Measurements from ENCODE around the gene TAPT1. TPM values are rescaled to one million over a fixed set of nuclear protein-coding genes. Genes with fewer than 3 reads are reported as not detected.

Gene TAPT1
- total RNA-seq, 1 donor from 2014 or later: 34.0 TPM

DNA sequence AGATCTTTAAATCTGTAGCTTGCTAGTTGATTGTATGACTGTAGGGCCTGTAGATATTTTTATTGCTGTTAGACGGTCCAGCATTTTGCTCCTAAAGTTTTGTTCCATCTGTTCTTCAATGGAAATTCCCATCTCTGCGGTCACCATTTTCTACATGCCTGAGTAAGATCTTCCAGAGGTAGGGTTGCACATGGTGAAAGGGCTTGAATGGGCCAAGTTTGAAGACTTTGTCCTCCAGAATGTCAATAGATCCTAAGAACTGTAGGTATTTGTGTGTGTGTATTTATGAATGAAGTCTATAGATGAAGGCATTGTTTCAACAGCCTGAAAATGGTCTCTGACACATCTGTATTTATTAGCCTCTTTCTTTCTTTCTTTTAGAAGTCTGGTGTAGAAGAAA is 22.3 kb upstream of the TAPT1 start:
- intact Hi-C loops (cut with micrococcal nuclease): no loop called here

DNA sequence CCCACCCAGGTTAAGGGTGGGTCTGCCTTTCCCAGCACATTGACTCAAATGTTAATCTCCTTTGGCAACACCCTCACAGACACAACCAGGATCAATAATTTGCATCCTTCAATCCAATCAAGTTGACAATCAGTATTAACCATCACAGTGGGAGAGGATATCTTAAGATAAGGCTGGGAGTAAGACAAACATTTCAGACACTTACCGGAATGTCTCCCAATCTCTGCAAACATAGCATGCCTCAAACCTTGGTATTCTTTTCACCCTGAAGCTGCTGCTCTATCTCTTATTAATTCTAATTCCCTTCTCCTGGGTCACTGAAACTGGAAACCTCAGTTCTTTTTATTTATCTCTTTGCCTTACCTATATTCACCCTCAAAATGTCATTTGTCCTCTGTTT is 19.0 kb upstream of the TAPT1 start:
- intact Hi-C loops (cut with micrococcal nuclease): no loop called here

DNA sequence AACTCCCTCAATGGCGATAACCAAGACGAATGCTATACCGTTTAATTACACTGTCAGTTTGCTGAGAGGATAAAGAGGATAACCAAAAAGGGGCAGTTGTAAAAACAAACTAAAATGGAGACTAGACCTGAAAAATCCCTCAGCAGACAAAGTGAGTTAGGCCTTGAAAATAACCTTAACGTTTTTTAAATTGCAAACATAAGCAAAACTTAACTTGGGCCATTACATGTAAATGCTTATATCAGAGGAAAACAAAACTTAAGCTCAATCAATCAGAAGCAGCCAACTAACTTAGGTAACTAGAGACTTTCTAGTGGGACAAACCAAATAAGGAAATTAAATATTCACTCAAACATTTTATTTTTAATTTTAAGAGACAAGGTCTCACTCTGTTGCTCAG is 17.0 kb upstream of the TAPT1 start:
- intact Hi-C loops (cut with micrococcal nuclease): no loop called here

DNA sequence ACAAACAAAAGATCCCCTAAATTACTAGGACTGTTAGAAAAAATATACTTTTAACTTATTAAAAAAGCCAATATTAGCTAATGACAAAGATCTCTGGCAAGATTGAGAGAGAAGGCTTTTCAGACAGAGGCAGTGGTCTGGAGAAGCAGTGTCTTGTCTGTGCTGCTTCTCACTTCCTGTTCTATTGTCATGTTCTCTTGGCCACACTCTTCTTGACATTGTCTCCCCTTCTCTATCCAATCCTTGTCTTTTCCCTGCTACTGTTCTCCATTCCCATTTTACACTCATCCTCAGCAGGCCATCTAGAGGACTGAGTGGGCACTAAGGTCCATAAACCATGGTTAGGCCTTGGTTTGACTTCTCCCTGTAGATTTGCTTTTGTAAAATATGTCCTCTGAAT is 14.0 kb upstream of the TAPT1 start:
- intact Hi-C loops (cut with micrococcal nuclease): no loop called here

- intact Hi-C loops (cut with micrococcal nuclease): no loop called here
These were observed 12.8 kb upstream of the TAPT1 start for GRCh38 chr4:16239086-16239485.

DNA sequence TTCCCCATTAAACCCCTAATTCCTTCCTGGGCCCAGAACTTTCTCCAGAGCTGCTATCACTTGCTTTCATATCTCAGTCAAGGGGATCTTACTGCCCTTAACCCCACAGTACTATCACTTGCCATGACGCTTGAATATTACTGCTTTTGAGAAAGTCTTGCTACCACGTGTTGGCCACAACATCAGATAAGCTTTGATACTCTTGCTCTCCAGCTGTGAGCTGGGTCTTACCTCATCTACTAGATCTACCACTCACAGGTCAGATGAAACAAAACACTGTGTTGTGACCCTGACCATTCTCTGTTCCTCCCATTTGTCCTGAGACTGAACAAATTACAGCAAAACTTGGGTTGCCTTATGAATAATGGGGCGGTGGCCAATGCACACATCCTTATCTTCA is 12.1 kb upstream of the TAPT1 start:
- intact Hi-C loops (cut with micrococcal nuclease): no loop called here

- intact Hi-C loops (cut with micrococcal nuclease): no loop called here
These were observed 11.4 kb upstream of the TAPT1 start for GRCh38 chr4:16237715-16238114.

DNA sequence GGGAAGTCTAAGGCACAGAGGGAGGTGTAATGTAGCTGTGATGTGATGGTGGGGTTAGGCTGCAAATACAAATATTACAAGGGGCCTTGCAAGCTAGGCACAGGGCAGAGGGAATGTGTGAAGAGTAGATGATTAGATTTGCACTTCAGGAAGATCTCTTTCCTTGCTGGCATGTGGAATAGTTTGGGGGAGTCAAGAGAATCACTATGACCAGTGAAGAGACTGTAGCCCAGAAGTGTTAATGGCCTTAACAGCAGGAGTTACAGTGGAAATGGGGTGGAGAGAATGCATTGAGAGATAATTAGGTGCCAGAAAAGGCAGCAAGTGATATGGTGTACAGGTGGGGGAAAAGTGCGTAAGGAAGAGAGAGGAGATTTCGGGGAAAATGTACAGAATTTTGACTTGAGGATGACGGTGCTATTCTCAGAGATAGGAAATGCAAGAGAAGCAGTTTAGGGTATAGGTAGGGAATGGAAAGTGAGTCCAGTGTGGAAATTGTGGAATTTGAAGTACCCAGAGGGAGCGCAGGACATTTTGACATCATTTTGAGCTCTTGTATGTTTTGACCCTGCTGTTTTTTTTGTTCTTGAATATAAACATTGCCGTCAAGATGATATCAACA is 10.2 kb upstream of the TAPT1 start:
- intact Hi-C loops (cut with micrococcal nuclease): no loop called here

DNA sequence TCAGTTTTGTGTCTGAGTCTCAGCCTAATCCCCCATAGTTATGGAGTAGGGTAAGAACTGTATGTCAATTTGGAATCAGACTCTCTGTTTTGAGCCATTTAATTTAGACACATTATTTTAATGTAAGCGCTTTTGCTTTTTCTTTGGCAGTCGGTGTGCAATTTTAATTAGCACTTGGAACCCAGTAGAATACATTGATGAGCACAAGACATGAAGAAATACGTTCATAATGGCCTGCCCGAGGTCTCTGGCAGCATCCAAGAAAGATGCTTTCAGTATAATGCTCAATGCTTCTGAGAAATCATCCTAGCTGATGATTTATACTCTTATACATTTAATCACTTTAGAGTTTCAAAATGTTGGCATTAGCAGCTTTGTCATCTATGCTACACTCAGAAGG is 8.9 kb upstream of the TAPT1 start:
- intact Hi-C loops (cut with micrococcal nuclease): no loop called here

DNA sequence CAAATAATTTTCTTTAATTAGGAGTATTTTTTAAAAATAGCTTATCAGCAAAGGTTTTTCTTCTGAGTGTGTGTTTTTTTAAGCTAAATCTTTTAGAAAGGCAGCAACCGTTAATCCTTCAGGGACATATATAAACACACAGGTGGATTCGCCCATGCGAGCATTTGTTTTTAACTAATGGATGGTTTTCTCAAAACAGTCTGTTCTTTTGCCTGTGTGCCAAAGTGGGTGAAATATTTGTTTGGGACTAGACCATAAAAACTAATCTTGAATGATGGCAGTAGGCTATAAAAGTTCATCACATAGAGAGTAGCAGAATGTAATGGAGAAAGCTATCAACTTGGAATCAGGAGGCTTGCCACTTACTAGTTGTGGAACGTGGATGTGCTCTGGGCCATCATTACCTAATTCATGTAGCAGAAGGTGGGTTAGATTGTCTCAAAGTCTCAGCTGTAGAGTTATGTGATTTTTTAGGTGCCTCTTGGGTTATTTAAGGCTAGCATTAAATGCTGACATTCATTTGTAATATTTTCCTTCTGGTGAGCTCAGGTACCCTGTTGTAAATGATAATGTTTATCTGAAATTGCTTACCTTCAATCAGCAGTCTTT is 7.4 kb upstream of the TAPT1 start:
- intact Hi-C loops (cut with micrococcal nuclease): no loop called here

DNA sequence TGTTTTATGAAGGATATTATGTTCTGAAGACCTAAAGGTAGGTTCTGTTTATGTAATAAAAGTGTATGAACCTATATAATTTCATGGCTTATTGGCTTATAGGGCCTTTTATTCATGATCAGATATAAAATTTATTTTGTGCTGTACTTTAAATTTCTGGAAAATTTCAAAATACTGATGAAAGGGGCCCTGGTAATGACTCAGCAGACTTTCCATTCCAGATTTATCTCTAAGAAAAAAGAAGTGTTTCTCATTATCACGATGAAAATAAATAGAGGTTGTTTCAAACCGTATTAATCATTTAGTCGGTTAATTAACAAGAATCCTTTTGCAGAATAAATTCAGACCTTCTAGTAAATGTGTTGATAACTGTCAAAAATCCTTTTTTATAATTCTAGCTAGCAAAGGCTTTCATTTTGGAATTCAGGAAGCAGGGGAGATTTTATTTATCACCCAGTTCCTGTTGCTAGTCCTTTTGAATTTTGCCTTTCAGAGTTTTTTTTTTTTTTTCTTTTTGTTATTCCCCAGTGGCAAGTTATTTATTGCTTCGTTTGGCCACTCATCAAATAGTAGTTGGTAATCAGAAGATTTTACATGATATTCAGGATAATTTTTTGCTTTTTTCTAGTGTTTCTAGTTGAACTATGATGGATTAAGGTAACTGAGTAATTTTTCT is 5.4 kb upstream of the TAPT1 start:
- intact Hi-C loops (cut with micrococcal nuclease): no loop called here

DNA sequence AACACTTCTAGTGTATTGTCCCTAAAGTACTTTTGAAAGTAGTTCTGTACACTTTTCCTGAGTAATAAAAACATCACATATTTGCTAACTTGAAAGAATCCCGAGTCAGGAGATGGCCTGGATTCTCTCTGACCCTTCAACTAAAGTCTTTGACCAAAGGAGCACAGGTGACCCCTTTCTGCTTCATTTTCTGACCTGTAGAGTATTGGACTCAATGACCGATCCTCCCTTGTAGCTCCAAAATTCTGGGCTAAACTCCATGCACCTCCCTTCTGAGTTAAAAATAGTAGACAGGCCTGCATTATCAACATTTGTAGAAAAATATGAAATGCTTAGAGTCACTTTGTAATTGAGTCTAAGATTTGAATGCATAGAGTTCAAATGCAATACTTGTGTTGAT is 4.0 kb upstream of the TAPT1 start:
- intact Hi-C loops (cut with micrococcal nuclease): no loop called here

DNA sequence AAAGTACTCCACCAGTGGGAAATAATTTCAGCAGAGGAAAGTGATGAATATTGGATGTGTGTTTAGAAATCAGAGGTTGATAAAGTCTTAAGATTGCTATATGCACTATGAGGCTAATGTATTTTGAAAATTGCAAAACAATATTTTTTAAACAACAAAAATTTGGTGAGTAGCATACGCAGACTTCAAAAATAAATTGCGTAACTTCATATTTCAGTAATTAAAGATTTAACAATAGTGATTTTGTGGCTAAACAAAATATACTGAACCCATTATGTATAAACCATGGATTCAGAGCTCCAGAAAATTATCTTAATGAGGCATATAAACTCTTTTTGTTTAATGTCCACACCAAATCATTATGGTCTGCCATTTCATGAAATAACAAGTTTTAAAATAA is 3.3 kb upstream of the TAPT1 start:
- intact Hi-C loops (cut with micrococcal nuclease): loop anchor here (5.0 to 10.0 kb wide), 4 partner anchors 447 to 1793 kb away; partner anchors contain the start of gene LCORL

DNA sequence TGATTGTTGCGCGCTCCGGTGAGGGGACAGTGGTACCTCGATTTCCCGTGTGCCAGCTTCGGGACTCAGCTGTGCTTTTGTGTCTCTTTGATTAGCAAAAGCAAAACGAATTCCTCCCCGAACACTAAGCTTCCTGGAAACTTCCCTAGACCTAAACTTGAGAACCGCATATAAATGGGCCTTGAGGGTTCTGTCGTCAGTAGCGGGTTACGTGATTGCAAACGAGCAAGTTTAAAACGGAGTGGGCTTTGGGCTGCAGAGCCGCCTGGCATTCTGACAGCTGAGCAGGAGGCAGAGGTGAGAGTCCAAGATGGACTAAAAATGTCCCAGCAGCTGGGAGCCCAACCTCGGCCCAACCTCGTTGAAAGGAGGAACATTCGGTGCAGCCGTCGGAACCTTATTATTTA is 1.2 kb upstream of the TAPT1 start:
- intact Hi-C loops (cut with micrococcal nuclease): loop anchor here (2.0 to 10.0 kb wide), 6 partner anchors 445 to 1795 kb away; partner anchors contain the start of gene LCORL

DNA sequence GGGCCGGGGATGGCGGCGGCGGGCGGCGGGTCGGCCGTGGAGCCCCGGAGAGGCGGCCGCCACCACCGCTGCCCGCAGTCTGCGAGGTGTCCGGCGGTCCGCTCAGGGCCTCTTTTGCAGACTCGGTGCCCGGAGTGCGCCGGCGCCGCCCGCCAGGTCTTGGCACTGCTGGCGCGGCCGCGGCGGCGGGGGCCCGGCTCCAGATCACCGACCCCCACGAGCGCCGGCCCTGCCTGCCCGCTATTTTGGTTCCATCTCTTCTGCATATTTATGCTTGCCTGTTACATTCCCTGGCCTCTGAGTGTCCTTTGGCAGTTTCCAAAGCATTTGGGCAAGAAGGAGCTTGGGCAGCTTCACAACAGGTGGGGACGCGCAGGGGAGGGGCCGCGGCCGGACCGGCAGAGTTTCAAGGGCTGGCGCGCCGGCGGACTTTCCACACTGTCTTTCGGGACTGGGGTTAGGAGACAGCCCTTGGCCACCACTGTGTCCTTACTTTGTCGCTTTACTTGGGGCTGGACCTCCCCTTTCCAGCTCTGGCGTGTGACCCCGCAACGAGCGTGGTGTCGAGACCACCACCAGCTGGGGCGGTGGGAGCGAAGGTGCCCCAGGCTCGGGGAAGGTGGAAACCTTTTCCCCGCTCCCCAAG is 668 bp upstream of the TAPT1 start:
- intact Hi-C loops (cut with micrococcal nuclease): loop anchor here (1.0 to 10.0 kb wide), 8 partner anchors 445 to 1795 kb away; partner anchors contain the start of genes CPEB2, FBXL5 and LCORL

GRCh38 chr4:16225167-16225862 is 956 bp downstream of the TAPT1 start:
- intact Hi-C loops (cut with micrococcal nuclease): loop anchor here (1.0 to 10.0 kb wide), 8 partner anchors 8 to 1797 kb away; partner anchors contain the start of genes DCAF16, LAP3, LCORL and NCAPG

- intact Hi-C loops (cut with micrococcal nuclease): loop anchor here (1.0 to 10.0 kb wide), 9 partner anchors 7 to 1798 kb away; partner anchors contain the start of genes DCAF16, LAP3, LCORL and NCAPG
These were observed 1.8 kb downstream of the TAPT1 start for GRCh38 chr4:16224264-16225166.

DNA sequence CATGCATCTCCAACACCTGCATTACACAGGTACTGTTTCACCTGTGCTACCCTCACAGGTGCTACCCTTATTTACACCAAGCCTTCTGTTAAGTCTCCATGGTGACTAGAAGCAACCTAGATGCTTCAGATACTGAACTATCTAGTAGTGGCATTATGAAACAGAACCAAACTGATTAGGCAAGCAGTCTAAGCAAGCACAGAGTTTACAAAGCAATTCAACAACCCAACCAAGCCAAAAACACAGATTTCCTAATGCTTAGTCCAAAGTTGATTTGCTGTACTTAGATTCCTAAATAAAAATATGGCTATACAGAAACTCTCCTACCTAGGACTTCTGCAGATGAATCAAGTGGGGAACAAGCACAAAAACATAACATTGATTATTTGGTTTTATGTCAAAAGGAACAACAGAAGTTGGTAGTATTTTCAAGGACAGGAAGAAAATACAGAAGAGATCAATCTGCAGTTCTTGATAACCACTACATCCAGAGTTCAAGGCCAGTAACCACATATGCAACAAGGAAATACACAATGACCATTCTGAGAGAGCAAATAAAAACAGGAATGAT is 3.2 kb downstream of the TAPT1 start:
- intact Hi-C loops (cut with micrococcal nuclease): loop anchor here (1.0 to 10.0 kb wide), 3 partner anchors 10 to 1298 kb away; partner anchors contain the start of gene QDPR

DNA sequence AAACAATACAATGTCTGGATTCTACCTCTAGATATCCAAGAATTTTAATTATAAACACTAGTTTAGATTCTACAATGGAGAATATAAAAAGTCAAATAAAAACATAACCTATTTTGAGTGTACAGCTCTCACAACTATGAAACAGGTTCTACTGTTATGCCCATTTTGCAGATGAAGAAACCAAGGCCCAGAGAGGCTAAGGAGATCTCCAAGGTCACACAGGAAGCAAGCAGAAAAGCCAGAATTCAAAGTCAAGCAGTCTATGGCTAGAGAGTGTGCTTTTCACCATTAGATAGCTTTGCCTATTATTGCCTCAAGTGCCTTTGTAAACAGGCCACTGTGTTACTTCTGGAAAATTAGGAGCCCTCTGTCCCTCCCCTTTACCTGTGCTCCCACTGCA is 7.3 kb downstream of the TAPT1 start:
- intact Hi-C loops (cut with micrococcal nuclease): no loop called here
